ENCODE results near the gene PHYHD1. TPM values are rescaled to one million over a fixed set of nuclear protein-coding genes. Genes with fewer than 3 reads are reported as not detected.

Gene PHYHD1
- total and polyA plus RNA-seq, 2 donors (not counting 3 experiments of a cell fraction or from before 2014, with no cell fraction given): 1.1 to 1.8 TPM

- no peaks in the 10 kb centered on the region for H3K27me3 ChIP-seq (ENCODE audit: control insufficient read depth in 2 of 2, insufficient read depth in 2 of 2, low read length in 2 of 2)
- no peaks in the 10 kb centered on the region for H4K20me1 ChIP-seq (replicated peaks; ENCODE audit: control insufficient read depth, extremely low read depth, insufficient read depth, low read length)
- dilution Hi-C loops (cut with MboI; ENCODE audit: extremely low pct_ligation_motif_present, low sequenced_read_pairs): no loop called here
- peaks cover 65% of the 10 kb centered on the region for H3K4me1 ChIP-seq (ENCODE audit: control insufficient read depth, extremely low read depth, insufficient read depth, low read length)
- peak overlapping the region; percentile 75 for H3K27ac ChIP-seq (ENCODE audit: insufficient read depth, low read depth, low read length)
- H3K4me3 ChIP-seq (replicated peaks in 1 of 3; ENCODE audit: insufficient read depth in 1 of 3, low read depth in 1 of 3, low read length in 3 of 3): no peak overlapping the region
- POLR2A ChIA-PET: interaction anchor here (0.6 kb wide), 1 partner anchor 682 kb away, joined by 3 read pairs; no protein-coding TSS in a partner anchor
- FAIRE-seq (no peak), DNase-seq (ENCODE audit: low read depth, low spot score) (no peak)
- no peak overlapping the region for H2AFZ ChIP-seq (ENCODE audit: low read depth, low read length)
- H3K9me1 ChIP-seq (replicated peaks; ENCODE audit: control insufficient read depth, extremely low read depth, insufficient read depth, low read length): no peaks in the 10 kb centered on the region
- H3K9ac ChIP-seq (replicated peaks; ENCODE audit: extremely low read depth, insufficient read depth, low read length): no peak overlapping the region
- peaks cover 91% of the 10 kb centered on the region for H3K79me2 ChIP-seq (ENCODE audit: control insufficient read depth, insufficient read depth, low read length)
- intact Hi-C loops (cut with micrococcal nuclease): no loop called here
- peak overlapping the region; percentile 20 for H3K4me2 ChIP-seq (ENCODE audit: insufficient read depth, low read length)
- TF ChIP-seq FOS (IDR thresholded peaks at IDR 0.05; ENCODE audit: borderline replicate concordance, insufficient read depth, low read length) (no peak), CTCF (IDR thresholded peaks at IDR 0.05; ENCODE audit: extremely low read depth in 1 of 2, insufficient read depth in 1 of 2, low read depth in 1 of 2, low read length in 2 of 2) (no peak), EZH2 (IDR thresholded peaks at IDR 0.05; ENCODE audit: borderline replicate concordance, low read depth, low read length, severe bottlenecking) (no peak), GATA2 (IDR thresholded peaks at IDR 0.05; ENCODE audit: insufficient read depth, insufficient read length, low read depth, low read length) (no peak)
- CTCF ChIA-PET: interaction anchor here (1.0 to 1.3 kb wide), 4 partner anchors 13 to 42 kb away, joined by 3 to 4 read pairs (median 4); no protein-coding TSS in a partner anchor
- H3K9me3 ChIP-seq (replicated peaks; ENCODE audit: control insufficient read depth, insufficient read depth, low read length): no peaks in the 10 kb centered on the region
- no TSS peak for BruUV-seq (replicated peaks)
- H3K36me3 ChIP-seq (ENCODE audit: control insufficient read depth in 2 of 2, extremely low read depth in 1 of 2, insufficient read depth in 2 of 2, low read length in 2 of 2): peaks cover 8 to 20% of the 10 kb centered on the region in 2 experiments
These were observed 33.7 kb upstream of the PHYHD1 start for GRCh38 chr9:128887049-128887448.

GRCh38 chr9:128887914-128888350 is 32.9 kb upstream of the PHYHD1 start:
- H3K9me3 ChIP-seq (replicated peaks; ENCODE audit: control insufficient read depth, insufficient read depth, low read length): no peaks in the 10 kb centered on the region
- DNase-seq (ENCODE audit: low read depth, low spot score) (peak; percentile 81), FAIRE-seq (peak; percentile 96)
- dilution Hi-C loops (cut with MboI; ENCODE audit: extremely low pct_ligation_motif_present, low sequenced_read_pairs) (no loop called here), intact Hi-C loops (cut with micrococcal nuclease) (no loop called here)
- POLR2A ChIA-PET: interaction anchor here (1.2 to 1.9 kb wide), 2 partner anchors 23 to 24 kb away, joined by 3 to 8 read pairs; no protein-coding TSS in a partner anchor
- TF ChIP-seq POLR2AphosphoS5 (IDR thresholded peaks at IDR 0.05; ENCODE audit: insufficient read depth, low read depth, low read length) (peak; percentile 79), MAX (IDR thresholded peaks at IDR 0.05; ENCODE audit: insufficient read depth, insufficient read length) (no peak), MYC (IDR thresholded peaks at IDR 0.05; ENCODE audit: low read depth, low read length) (no peak), GATA2 (IDR thresholded peaks at IDR 0.05; ENCODE audit: insufficient read depth, insufficient read length, low read depth, low read length) (peak; percentile 53), CTCF (IDR thresholded peaks at IDR 0.05; ENCODE audit: extremely low read depth in 1 of 2, insufficient read depth in 1 of 2, low read depth in 1 of 2, low read length in 2 of 2) (no peak)
- CTCF ChIA-PET: interaction anchor here (0.5 to 1.5 kb wide), 9 partner anchors 11 to 48 kb away, joined by 3 to 10 read pairs (median 3); no protein-coding TSS in a partner anchor
- H3K4me2 ChIP-seq (ENCODE audit: insufficient read depth, low read length): peak overlapping the region; percentile 59
- H3K79me2 ChIP-seq (ENCODE audit: control insufficient read depth, insufficient read depth, low read length): peaks cover 90% of the 10 kb centered on the region
- no peak overlapping the region for H3K9ac ChIP-seq (replicated peaks; ENCODE audit: extremely low read depth, insufficient read depth, low read length)
- H3K27ac ChIP-seq (ENCODE audit: insufficient read depth, low read depth, low read length): peak overlapping the region; percentile 49
- H3K27me3 ChIP-seq (ENCODE audit: control insufficient read depth in 2 of 2, insufficient read depth in 2 of 2, low read length in 2 of 2): no peaks in the 10 kb centered on the region
- no peak overlapping the region for H3K4me3 ChIP-seq (replicated peaks in 1 of 3; ENCODE audit: insufficient read depth in 1 of 3, low read depth in 1 of 3, low read length in 3 of 3)
- peaks cover 74% of the 10 kb centered on the region for H3K4me1 ChIP-seq (ENCODE audit: control insufficient read depth, extremely low read depth, insufficient read depth, low read length)
- no TSS peak for BruUV-seq (replicated peaks)
- H2AFZ ChIP-seq (ENCODE audit: low read depth, low read length): no peak overlapping the region
- no peaks in the 10 kb centered on the region for H3K9me1 ChIP-seq (replicated peaks; ENCODE audit: control insufficient read depth, extremely low read depth, insufficient read depth, low read length)
- peaks cover 8 to 25% of the 10 kb centered on the region in 2 experiments for H3K36me3 ChIP-seq (ENCODE audit: control insufficient read depth in 2 of 2, extremely low read depth in 1 of 2, insufficient read depth in 2 of 2, low read length in 2 of 2)
- no peaks in the 10 kb centered on the region for H4K20me1 ChIP-seq (replicated peaks; ENCODE audit: control insufficient read depth, extremely low read depth, insufficient read depth, low read length)
